GF-D8 (cell line): ENCODE data around the gene HSD17B7.

Experiments used
- DNase-seq: peaks from one replicate; lab custom pipeline; 2025; lab: John Stamatoyannopoulos, UW

HSD17B7 gene

GRCh38 chr1:162856260-162856659, 65.8 kb downstream of the HSD17B7 start:
- DNase-seq: no peak

- no peak for DNase-seq
Measured at GRCh38 chr1:162857850-162858249, 67.3 kb downstream of the HSD17B7 start.

GRCh38 chr1:162859191-162859590, 68.7 kb downstream of the HSD17B7 start:
- DNase-seq: no peak

DNA sequence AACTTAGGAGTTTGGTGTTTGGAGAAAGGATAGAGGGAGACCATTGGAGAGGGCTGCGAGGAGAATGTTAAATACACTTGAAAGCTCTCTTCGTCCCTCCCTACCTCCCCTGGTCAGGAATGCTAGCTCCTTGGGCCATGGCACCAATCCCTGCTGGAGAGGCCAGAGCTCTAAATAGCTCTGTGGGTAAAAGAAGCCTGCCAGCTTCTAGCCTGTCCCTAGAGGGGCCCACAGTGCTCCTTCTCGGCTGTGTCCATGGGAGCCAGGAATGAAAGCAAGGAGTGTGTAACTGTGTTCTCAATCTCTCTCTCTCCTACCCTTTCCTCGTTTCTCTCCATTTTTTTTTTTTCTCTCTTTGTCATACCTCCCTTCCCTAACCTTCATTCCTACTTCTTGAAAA, 70.6 kb downstream of the HSD17B7 start, which contains the start of gene CCDC190:
TSS of gene CCDC190 (minus strand) at position 75 of the 400 bp plus-strand sequence. CDS start 1,529 bp downstream, outside the sequence.
- no peak for DNase-seq

- DNase-seq: no peak
Measured at GRCh38 chr1:162861625-162862024, 71.1 kb downstream of the HSD17B7 start.
